Lung (tissue), 12 donors: ENCODE results near the gene XRCC1. TPM values are rescaled to one million over a fixed set of nuclear protein-coding genes. Genes with fewer than 3 reads are reported as not detected.

Experiments used
- ATAC-seq: fragments of 200-7000 bp; cut with Tn5 transposase; one replicate; pipeline ENCODE4 v1.9.1; 2020; ENCODE audit warnings: moderate number of reproducible peaks; ENCODE audit not compliant: insufficient read depth, low FRiP score
- DNase-seq, 3 donors: peaks; one replicate each; pipeline ENCODE4 v3.0.0-alpha.2; 2013 to 2017
- H3K27ac ChIP-seq, 2 donors: one replicate each; pipeline ENCODE4 v1.5.1; 2013; ENCODE audit warnings: mild to moderate bottlenecking in 2 of 2, moderate library complexity in 2 of 2, control low read depth in 1 of 2, inconsistent platforms in 1 of 2, low read depth in 1 of 2, low read length in 1 of 2
- H3K27me3 ChIP-seq, 3 donors: one replicate each; pipeline ENCODE4 v1.5.1; 2013; ENCODE audit warnings: low read length in 2 of 3; ENCODE audit not compliant: control insufficient read depth in 3 of 3, insufficient read depth in 3 of 3
- H3K36me3 ChIP-seq, 4 donors: one replicate each; pipeline ENCODE4 v1.5.1; 2013; ENCODE audit warnings: low read length in 4 of 4, mild to moderate bottlenecking in 1 of 4, moderate library complexity in 1 of 4; ENCODE audit not compliant: control insufficient read depth in 4 of 4, insufficient read depth in 4 of 4
- H3K4me1 ChIP-seq, 5 donors: one replicate each; pipeline ENCODE4 v1.5.1; 2013; ENCODE audit warnings: low read length in 5 of 5, mild to moderate bottlenecking in 2 of 5, moderate library complexity in 1 of 5; ENCODE audit not compliant: control insufficient read depth in 5 of 5, insufficient read depth in 5 of 5
- H3K4me3 ChIP-seq: one replicate; pipeline ENCODE4 v1.5.1; 2013; ENCODE audit warnings: mild to moderate bottlenecking, control low read depth, moderate library complexity
- H3K9ac ChIP-seq, 2 donors: one replicate each; pipeline ENCODE4 v1.5.1; 2013; ENCODE audit warnings: low read length in 2 of 2, control low read depth in 1 of 2; ENCODE audit not compliant: insufficient read depth in 1 of 2
- H3K9me3 ChIP-seq, 4 donors: one replicate each; pipeline ENCODE4 v1.5.1; 2013; ENCODE audit warnings: low read length in 3 of 4, mild to moderate bottlenecking in 1 of 4, moderate library complexity in 1 of 4; ENCODE audit not compliant: control insufficient read depth in 4 of 4, insufficient read depth in 3 of 4
- CTCF ChIP-seq: IDR thresholded peaks from 2 replicates; pipeline ENCODE4 v1.5.1; 2012; ENCODE audit warnings: mild to moderate bottlenecking; ENCODE audit errors: control extremely low read depth, extremely low read depth
- WGBS, 2 donors: extraction: QIAGEN DNeasy Blood & Tissue Kit; methylation state at CpG; one replicate each; pipeline ENCODE4 v1.1.7; 2013; 5-methylcytosine and 5-hydroxymethylcytosine counted together
- polyA plus RNA-seq, 2 donors: library from polyadenylated mRNA; stranded (reverse); fragments of 200-250 nt; gene quantifications; one replicate each; pipeline ENCODE4 v1.2.1, GENCODE V29; 2013
- total RNA-seq, 2 donors: library from RNA; depleted of rRNA in 1 of 2; stranded (reverse); fragments of >200 nt in 1 of 2; gene quantifications; one replicate each; pipeline ENCODE4 v1.2.1, GENCODE V29; 2014 to 2021
- donor health status: control.
- donor health status: control.
- donor health status: Bipolar disorder and iron deficiency.
- donor health status: healthy.
- donor health status: DM: yes; HTN: yes; CAD: no.

The XRCC1 gene
- total and polyA plus RNA-seq, 4 donors = 15.4 to 32.2 (median 24.5) TPM

- peak; percentile 2 for ATAC-seq
- Histone ChIP-seq H3K27ac (peak overlapping the region; percentile 70 to 86), H3K36me3 (peaks cover 0 to 37% (median 10%) of the 10 kb centered on the region in 4 donors), H3K4me3 (peak overlapping the region; percentile 53), H3K9me3 (no peaks in the 10 kb centered on the region), H3K9ac (peak overlapping the region; percentile 81 to 94), H3K4me1 (peaks cover 0 to 29% (median 8%) of the 10 kb centered on the region in 5 donors), H3K27me3 (no peaks in the 10 kb centered on the region)
- 2% methylated on average over 18 of the region's 18 CpGs for WGBS, 2 donors
- TF ChIP-seq CTCF = no peak
- no peak for DNase-seq
Measured at GRCh38 chr19:43595605-43595998, 20.3 kb upstream of the XRCC1 start.

GRCh38 chr19:43594710-43595604, 19.6 kb upstream of the XRCC1 start:
- H3K4me1 ChIP-seq = peaks cover 0 to 29% (median 8%) of the 10 kb centered on the region in 5 donors
- TF ChIP-seq CTCF = peak; percentile 48
- H3K9me3 ChIP-seq = no peaks in the 10 kb centered on the region
- peak overlapping the region; percentile 70 to 86 for H3K27ac ChIP-seq
- peak overlapping the region; percentile 53 for H3K4me3 ChIP-seq
- peaks cover 0 to 36% (median 10%) of the 10 kb centered on the region in 4 donors for H3K36me3 ChIP-seq
- no peaks in the 10 kb centered on the region for H3K27me3 ChIP-seq
- WGBS, 2 donors = 1 to 2% methylated on average over 61 to 64 of the region's 64 CpGs
- peak overlapping the region; percentile 81 to 94 for H3K9ac ChIP-seq
- ATAC-seq (no peak), DNase-seq (peak; percentile 72 to 77 (median 74))

GRCh38 chr19:43594081-43594697, 18.9 kb upstream of the XRCC1 start:
- no peak for DNase-seq
- TF ChIP-seq CTCF = no peak
- Histone ChIP-seq H3K27me3 (no peaks in the 10 kb centered on the region), H3K27ac (no peak overlapping the region), H3K4me1 (peaks cover 0 to 29% (median 8%) of the 10 kb centered on the region in 5 donors), H3K9me3 (no peaks in the 10 kb centered on the region), H3K9ac (peak overlapping the region in 1 of 2 donors; percentile 73), H3K36me3 (peaks cover 0 to 32% (median 10%) of the 10 kb centered on the region in 4 donors), H3K4me3 (no peak overlapping the region)
- no peak for ATAC-seq
- 89 to 93% methylated on average over 10 of the region's 10 CpGs for WGBS, 2 donors
